CD4-positive, alpha-beta T cell (primary cell): Measurements from ENCODE around the gene COL28A1. TPM values are rescaled to one million over a fixed set of nuclear protein-coding genes. Genes with fewer than 3 reads are reported as not detected.
"Not testable (repeated sequence)": the region's sequence is repeated elsewhere in the genome, so short reads cannot be mapped to it uniquely, and the experiment has no call there.

Experiments used
- ATAC-seq: fragments of 200-7000 bp; cut with Tn5 transposase; one replicate; pipeline ENCODE4 v1.10.0; 2022; ENCODE audit warnings: mild to moderate bottlenecking; ENCODE audit not compliant: poor library complexity
- CTCF ChIA-PET: fragments of 350-600 bp; sonication (Branson Sonifier 250); formaldehyde crosslinking; loops from one replicate; lab custom pipeline; 2021; ENCODE audit warnings: antibody characterized with exemption, inconsistent platforms; lab: Charles Lee
- POLR2A ChIA-PET: fragments of 350-600 bp; sonication (Branson Sonifier 250); formaldehyde crosslinking; loops from one replicate; lab custom pipeline; 2021; ENCODE audit warnings: antibody characterized with exemption, inconsistent platforms; lab: Charles Lee
- DNase-seq, 14 experiments: peaks; one replicate each; pipeline ENCODE4 v3.0.0-alpha.2; 2013 to 2020; ENCODE audit warnings: mixed read lengths in 2 of 14
- H3K27ac ChIP-seq, 2 donors: one replicate each; pipeline versions ENCODE4 v1.5.1 to v1.7.0; 2013; ENCODE audit warnings: low read length in 2 of 2, low read depth in 1 of 2, mild to moderate bottlenecking in 1 of 2
- H3K27me3 ChIP-seq, 2 experiments: 1 replicate in 1 of 2; 2 replicates in 1 of 2; pipeline versions ENCODE4 v1.6.1 to v1.7.0; 2013; ENCODE audit warnings: low read length in 2 of 2, control low read depth in 1 of 2, mild to moderate bottlenecking in 1 of 2, moderate library complexity in 1 of 2; ENCODE audit not compliant: insufficient read depth in 2 of 2, control insufficient read depth in 1 of 2
- H3K36me3 ChIP-seq: one replicate; pipeline ENCODE4 v1.6.1; 2013; ENCODE audit warnings: low read length, control low read depth; ENCODE audit not compliant: insufficient read depth
- H3K4me1 ChIP-seq: one replicate; pipeline ENCODE4 v1.6.1; 2013; ENCODE audit warnings: low read length, control low read depth; ENCODE audit not compliant: insufficient read depth
- H3K4me3 ChIP-seq: one replicate; pipeline ENCODE4 v1.5.1; 2013; ENCODE audit warnings: mild to moderate bottlenecking, low read length, moderate library complexity
- H3K9me3 ChIP-seq, 2 experiments: 1 replicate in 1 of 2; 2 replicates in 1 of 2; pipeline versions ENCODE4 v1.6.1 to v1.7.0; 2013; ENCODE audit warnings: low read length in 2 of 2, mild to moderate bottlenecking in 2 of 2, control low read depth in 1 of 2, moderate library complexity in 1 of 2; ENCODE audit not compliant: control insufficient read depth in 1 of 2, insufficient read depth in 1 of 2
- H3K27ac Mint-ChIP-seq: one replicate; pipeline ENCODE4 v1.8.0; 2020; ENCODE audit warnings: mixed read lengths
- H3K27me3 Mint-ChIP-seq: one replicate; pipeline ENCODE4 v1.8.0; 2021; ENCODE audit warnings: mixed read lengths
- H3K36me3 Mint-ChIP-seq: one replicate; pipeline ENCODE4 v1.8.0; 2021; ENCODE audit warnings: low read depth, mixed read lengths
- H3K4me1 Mint-ChIP-seq: one replicate; pipeline ENCODE4 v1.8.0; 2021; ENCODE audit warnings: low read depth, mixed read lengths
- H3K4me3 Mint-ChIP-seq: one replicate; pipeline ENCODE4 v1.8.0; 2020; ENCODE audit warnings: mild to moderate bottlenecking, mixed read lengths
- H3K9me3 Mint-ChIP-seq: one replicate; pipeline ENCODE4 v1.8.0; 2020; ENCODE audit warnings: mixed read lengths
- CTCF ChIP-seq: fragments of 200-600 bp; IDR thresholded peaks from one replicate; pipeline ENCODE4 v1.8.0; 2022; ENCODE audit warnings: antibody characterized with exemption, mild to moderate bottlenecking
- intact Hi-C, 2 experiments: fragments of 100-400 bp; cut with DNase I in 1 of 2; cut with micrococcal nuclease in 1 of 2; formaldehyde crosslinking; loops; one replicate each; pipeline versions ENCODE4 v1.15.1 to v1.9.0; 2023 to 2025; cut with DNase I, micrococcal nuclease
- total RNA-seq, 174 experiments: library from RNA in 2 of 174; stranded (reverse) in 2 of 174; gene quantifications; one replicate each; pipeline ENCODE4 v1.2.3 and lab custom pipeline; 2021 to 2026

COL28A1 gene
- total RNA-seq, 2 experiments from 2014 or later = 0.22 TPM; not detected in 1

- Histone ChIP-seq H3K9me3 (peaks cover 0 to 8% of the 10 kb centered on the region in 2 experiments), H3K27ac (no peak overlapping the region), H3K27me3 (no peaks in the 10 kb centered on the region), H3K4me3 (no peak overlapping the region), H3K36me3 (no peaks in the 10 kb centered on the region), H3K4me1 (no peaks in the 10 kb centered on the region)
- intact Hi-C loops = no loop called here
- Mint-ChIP-seq H3K36me3 (no peaks in the 10 kb centered on the region), H3K27me3 (no peaks in the 10 kb centered on the region), H3K9me3 (peaks cover 5% of the 10 kb centered on the region), H3K4me1 (no peaks in the 10 kb centered on the region), H3K27ac (no peak overlapping the region), H3K4me3 (no peak overlapping the region)
- no peak for DNase-seq
- ChIA-PET POLR2A (no interaction called here), CTCF (no interaction called here)
- no peak for TF ChIP-seq CTCF
- no peak for ATAC-seq
Measured at GRCh38 chr7:7475601-7476000, 60.1 kb downstream of the COL28A1 start.

- Histone ChIP-seq H3K4me1 (no peaks in the 10 kb centered on the region), H3K9me3 (peaks cover 0 to 8% of the 10 kb centered on the region in 2 experiments), H3K27me3 (no peaks in the 10 kb centered on the region), H3K36me3 (no peaks in the 10 kb centered on the region), H3K4me3 (no peak overlapping the region), H3K27ac (no peak overlapping the region)
- Mint-ChIP-seq H3K4me1 (no peaks in the 10 kb centered on the region), H3K27ac (no peak overlapping the region), H3K36me3 (no peaks in the 10 kb centered on the region), H3K27me3 (no peaks in the 10 kb centered on the region), H3K4me3 (no peak overlapping the region), H3K9me3 (peaks cover 5% of the 10 kb centered on the region)
- intact Hi-C loops = no loop called here
- ChIA-PET CTCF (no interaction called here), POLR2A (no interaction called here)
- no peak for ATAC-seq
- no peak for TF ChIP-seq CTCF
- no peak for DNase-seq
Measured at GRCh38 chr7:7474436-7474835, 61.2 kb downstream of the COL28A1 start.

- H3K36me3 Mint-ChIP-seq, H3K4me1 Mint-ChIP-seq, H3K27ac Mint-ChIP-seq, DNase-seq, H3K27me3 ChIP-seq, POLR2A ChIA-PET, H3K27me3 Mint-ChIP-seq, H3K4me3 Mint-ChIP-seq, H3K9me3 Mint-ChIP-seq, H3K4me1 ChIP-seq, intact Hi-C loops, H3K9me3 ChIP-seq, ATAC-seq, CTCF ChIA-PET, H3K36me3 ChIP-seq, H3K27ac ChIP-seq, H3K4me3 ChIP-seq: not testable (repeated sequence)
Measured at GRCh38 chr7:7464991-7465765, 70.5 kb downstream of the COL28A1 start.

- ATAC-seq = no peak
- Mint-ChIP-seq H3K36me3 (peaks cover under 1% of the 10 kb centered on the region), H3K27me3 (no peaks in the 10 kb centered on the region), H3K4me3 (no peak overlapping the region), H3K9me3 (no peaks in the 10 kb centered on the region), H3K27ac (no peak overlapping the region), H3K4me1 (no peaks in the 10 kb centered on the region)
- ChIA-PET CTCF (no interaction called here), POLR2A (interaction anchor here (1.0 kb wide), 1 partner anchor 18 kb away, joined by 3 read pairs; no protein-coding TSS in a partner anchor)
- Histone ChIP-seq H3K9me3 (peaks cover 5 to 9% of the 10 kb centered on the region in 2 experiments), H3K4me1 (no peaks in the 10 kb centered on the region), H3K4me3 (no peak overlapping the region), H3K36me3 (no peaks in the 10 kb centered on the region), H3K27ac (no peak overlapping the region), H3K27me3 (no peaks in the 10 kb centered on the region)
- no peak for TF ChIP-seq CTCF
- DNase-seq = no peak
- intact Hi-C loops = no loop called here
Measured at GRCh38 chr7:7454000-7454399, 81.7 kb downstream of the COL28A1 start.
